ENCODE results near the gene PUS10.

PUS10 gene

DNA sequence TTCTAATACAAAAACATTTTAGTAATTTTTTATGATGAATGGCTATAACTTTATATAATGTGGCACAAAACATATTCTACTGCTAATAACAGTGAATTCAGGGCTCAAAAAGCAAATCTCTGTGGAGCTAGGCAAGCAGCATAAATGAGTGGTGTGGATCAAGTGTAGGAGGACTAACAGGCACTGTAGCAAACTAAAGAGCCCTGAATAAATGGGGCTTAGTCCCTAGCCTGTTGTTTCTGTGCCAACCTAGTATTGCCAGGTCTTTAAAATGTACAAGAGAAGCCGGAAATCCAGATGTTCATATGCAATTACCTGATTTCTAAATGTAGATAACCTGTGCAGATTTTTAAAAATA is 118.2 kb downstream of the PUS10 start:
- Histone ChIP-seq H3K4me3 (ENCODE audit: low read depth, low read length) (no peak overlapping the region), H3K9me3 (ENCODE audit: control insufficient read depth, insufficient read depth, low read depth, low read length) (no peaks in the 10 kb centered on the region), H3K36me3 (ENCODE audit: control insufficient read depth in 2 of 2, insufficient read depth in 1 of 2, low read length in 2 of 2) (peaks cover 50 to 60% of the 10 kb centered on the region in 2 experiments), H3K27ac (ENCODE audit: extremely low read depth, low read depth, low read length) (no peak overlapping the region), H3K4me1 (ENCODE audit: control insufficient read depth, insufficient read depth, low read length) (no peaks in the 10 kb centered on the region)
- TF ChIP-seq, protein P1, sequence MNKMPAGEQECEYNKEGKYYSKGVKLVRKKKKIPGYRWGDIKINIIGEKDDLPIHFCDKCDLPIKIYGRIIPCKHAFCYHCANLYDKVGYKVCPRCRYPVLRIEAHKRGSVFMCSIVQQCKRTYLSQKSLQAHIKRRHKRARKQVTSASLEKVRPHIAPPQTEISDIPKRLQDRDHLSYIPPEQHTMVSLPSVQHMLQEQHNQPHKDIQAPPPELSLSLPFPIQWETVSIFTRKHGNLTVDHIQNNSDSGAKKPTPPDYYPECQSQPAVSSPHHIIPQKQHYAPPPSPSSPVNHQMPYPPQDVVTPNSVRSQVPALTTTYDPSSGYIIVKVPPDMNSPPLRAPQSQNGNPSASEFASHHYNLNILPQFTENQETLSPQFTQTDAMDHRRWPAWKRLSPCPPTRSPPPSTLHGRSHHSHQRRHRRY (tag by site-specific recombination; IDR thresholded peaks at IDR 0.05): no peak
- TF ChIP-seq ZNF792 (tag by site-specific recombination; IDR thresholded peaks at IDR 0.05) (no peak), ZNF560 (tag by site-specific recombination; IDR thresholded peaks at IDR 0.05; ENCODE audit: borderline replicate concordance) (no peak), WT1 (tag by site-specific recombination; IDR thresholded peaks at IDR 0.05) (no peak), HOXA7 (CRISPR knock-in tag; IDR thresholded peaks at IDR 0.05; ENCODE audit: borderline replicate concordance) (no peak), KLF8 (tag by site-specific recombination; IDR thresholded peaks at IDR 0.05) (no peak), ZNF426 (tag by site-specific recombination; IDR thresholded peaks at IDR 0.05) (no peak), ZNF571 (tag by site-specific recombination; IDR thresholded peaks at IDR 0.05) (no peak), ZNF211 (tag by site-specific recombination; IDR thresholded peaks at IDR 0.05; ENCODE audit: low read depth) (no peak), ZNF629 (tag by site-specific recombination; IDR thresholded peaks at IDR 0.05) (no peak), ZNF114 (tag by site-specific recombination; IDR thresholded peaks at IDR 0.05) (no peak)
- TF ChIP-seq, protein P2, sequence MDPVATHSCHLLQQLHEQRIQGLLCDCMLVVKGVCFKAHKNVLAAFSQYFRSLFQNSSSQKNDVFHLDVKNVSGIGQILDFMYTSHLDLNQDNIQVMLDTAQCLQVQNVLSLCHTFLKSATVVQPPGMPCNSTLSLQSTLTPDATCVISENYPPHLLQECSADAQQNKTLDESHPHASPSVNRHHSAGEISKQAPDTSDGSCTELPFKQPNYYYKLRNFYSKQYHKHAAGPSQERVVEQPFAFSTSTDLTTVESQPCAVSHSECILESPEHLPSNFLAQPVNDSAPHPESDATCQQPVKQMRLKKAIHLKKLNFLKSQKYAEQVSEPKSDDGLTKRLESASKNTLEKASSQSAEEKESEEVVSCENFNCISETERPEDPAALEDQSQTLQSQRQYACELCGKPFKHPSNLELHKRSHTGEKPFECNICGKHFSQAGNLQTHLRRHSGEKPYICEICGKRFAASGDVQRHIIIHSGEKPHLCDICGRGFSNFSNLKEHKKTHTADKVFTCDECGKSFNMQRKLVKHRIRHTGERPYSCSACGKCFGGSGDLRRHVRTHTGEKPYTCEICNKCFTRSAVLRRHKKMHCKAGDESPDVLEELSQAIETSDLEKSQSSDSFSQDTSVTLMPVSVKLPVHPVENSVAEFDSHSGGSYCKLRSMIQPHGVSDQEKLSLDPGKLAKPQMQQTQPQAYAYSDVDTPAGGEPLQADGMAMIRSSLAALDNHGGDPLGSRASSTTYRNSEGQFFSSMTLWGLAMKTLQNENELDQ (tag by site-specific recombination; IDR thresholded peaks at IDR 0.05; ENCODE audit: low read depth): no peak
- TF ChIP-seq, protein P3, sequence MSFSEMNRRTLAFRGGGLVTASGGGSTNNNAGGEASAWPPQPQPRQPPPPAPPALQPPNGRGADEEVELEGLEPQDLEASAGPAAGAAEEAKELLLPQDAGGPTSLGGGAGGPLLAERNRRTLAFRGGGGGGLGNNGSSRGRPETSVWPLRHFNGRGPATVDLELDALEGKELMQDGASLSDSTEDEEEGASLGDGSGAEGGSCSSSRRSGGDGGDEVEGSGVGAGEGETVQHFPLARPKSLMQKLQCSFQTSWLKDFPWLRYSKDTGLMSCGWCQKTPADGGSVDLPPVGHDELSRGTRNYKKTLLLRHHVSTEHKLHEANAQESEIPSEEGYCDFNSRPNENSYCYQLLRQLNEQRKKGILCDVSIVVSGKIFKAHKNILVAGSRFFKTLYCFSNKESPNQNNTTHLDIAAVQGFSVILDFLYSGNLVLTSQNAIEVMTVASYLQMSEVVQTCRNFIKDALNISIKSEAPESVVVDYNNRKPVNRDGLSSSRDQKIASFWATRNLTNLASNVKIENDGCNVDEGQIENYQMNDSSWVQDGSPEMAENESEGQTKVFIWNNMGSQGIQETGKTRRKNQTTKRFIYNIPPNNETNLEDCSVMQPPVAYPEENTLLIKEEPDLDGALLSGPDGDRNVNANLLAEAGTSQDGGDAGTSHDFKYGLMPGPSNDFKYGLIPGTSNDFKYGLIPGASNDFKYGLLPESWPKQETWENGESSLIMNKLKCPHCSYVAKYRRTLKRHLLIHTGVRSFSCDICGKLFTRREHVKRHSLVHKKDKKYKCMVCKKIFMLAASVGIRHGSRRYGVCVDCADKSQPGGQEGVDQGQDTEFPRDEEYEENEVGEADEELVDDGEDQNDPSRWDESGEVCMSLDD (tag by site-specific recombination; IDR thresholded peaks at IDR 0.05): no peak
- ChIA-PET CTCF (interaction anchor here (0.6 kb wide), 1 partner anchor 80 kb away, joined by 3 read pairs; no protein-coding TSS in a partner anchor), POLR2A (no interaction called here)

DNA sequence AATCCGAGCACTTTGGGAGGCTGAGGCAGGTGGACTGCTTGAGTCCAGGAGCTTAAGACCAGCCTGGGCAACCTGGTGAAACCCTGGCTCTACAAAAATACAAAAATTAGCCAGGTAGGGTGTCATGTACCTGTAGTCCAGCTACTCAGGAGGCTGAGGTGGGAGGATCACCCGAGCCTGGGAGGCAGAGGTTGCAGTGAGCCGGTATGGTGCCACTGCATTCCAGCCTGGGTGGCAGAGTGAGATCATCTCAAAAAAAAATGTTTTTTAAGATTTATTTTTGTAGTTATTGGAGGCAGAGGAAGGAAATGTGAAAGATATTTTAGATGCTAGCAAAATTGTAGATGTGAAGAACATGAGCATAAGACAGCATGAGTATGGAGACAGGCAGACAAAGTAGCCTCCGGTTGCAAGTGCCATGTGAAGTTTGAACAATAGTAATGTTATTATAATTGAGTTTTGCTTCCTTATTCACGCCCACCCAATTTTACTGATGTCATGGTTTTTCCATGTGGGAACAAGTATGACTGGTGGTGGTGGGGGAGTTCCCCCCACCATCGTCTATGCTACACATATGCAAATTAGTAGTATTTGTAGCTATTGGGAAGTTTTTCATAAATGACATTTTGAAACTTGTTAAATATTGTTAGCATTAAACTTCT is 118.7 kb downstream of the PUS10 start:
- Histone ChIP-seq H3K27ac (ENCODE audit: extremely low read depth, low read depth, low read length) (no peak overlapping the region), H3K9me3 (ENCODE audit: control insufficient read depth, insufficient read depth, low read depth, low read length) (no peaks in the 10 kb centered on the region), H3K36me3 (ENCODE audit: control insufficient read depth in 2 of 2, insufficient read depth in 1 of 2, low read length in 2 of 2) (peaks cover 50 to 58% of the 10 kb centered on the region in 2 experiments), H3K4me1 (ENCODE audit: control insufficient read depth, insufficient read depth, low read length) (no peaks in the 10 kb centered on the region), H3K4me3 (ENCODE audit: low read depth, low read length) (no peak overlapping the region)
- ChIA-PET POLR2A (no interaction called here), CTCF (interaction anchor here (0.6 kb wide), 1 partner anchor 81 kb away, joined by 3 read pairs; no protein-coding TSS in a partner anchor)
- no peak for TF ChIP-seq IKZF3 (tag by site-specific recombination; IDR thresholded peaks at IDR 0.05)
- TF ChIP-seq ZNF830 (tag by site-specific recombination; IDR thresholded peaks at IDR 0.05; ENCODE audit: low read depth): no peak
- TF ChIP-seq, protein P3 (tag by site-specific recombination; IDR thresholded peaks at IDR 0.05): no peak
- no peak for TF ChIP-seq PRDM1 (tag by site-specific recombination; IDR thresholded peaks at IDR 0.05)
- TF ChIP-seq ZBTB48 (tag by site-specific recombination; IDR thresholded peaks at IDR 0.05): no peak
- TF ChIP-seq ZNF10 (tag by site-specific recombination; IDR thresholded peaks at IDR 0.05): no peak
- TF ChIP-seq, protein P4, sequence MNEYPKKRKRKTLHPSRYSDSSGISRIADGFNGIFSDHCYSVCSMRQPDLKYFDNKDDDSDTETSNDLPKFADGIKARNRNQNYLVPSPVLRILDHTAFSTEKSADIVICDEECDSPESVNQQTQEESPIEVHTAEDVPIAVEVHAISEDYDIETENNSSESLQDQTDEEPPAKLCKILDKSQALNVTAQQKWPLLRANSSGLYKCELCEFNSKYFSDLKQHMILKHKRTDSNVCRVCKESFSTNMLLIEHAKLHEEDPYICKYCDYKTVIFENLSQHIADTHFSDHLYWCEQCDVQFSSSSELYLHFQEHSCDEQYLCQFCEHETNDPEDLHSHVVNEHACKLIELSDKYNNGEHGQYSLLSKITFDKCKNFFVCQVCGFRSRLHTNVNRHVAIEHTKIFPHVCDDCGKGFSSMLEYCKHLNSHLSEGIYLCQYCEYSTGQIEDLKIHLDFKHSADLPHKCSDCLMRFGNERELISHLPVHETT (tag by site-specific recombination; IDR thresholded peaks at IDR 0.05): no peak
- no peak for TF ChIP-seq ZEB2 (tag by site-specific recombination; IDR thresholded peaks at IDR 0.05)
- no peak for TF ChIP-seq ZFHX2 (tag by site-specific recombination; conservative IDR thresholded peaks at IDR 0.05)
- TF ChIP-seq, protein P5, sequence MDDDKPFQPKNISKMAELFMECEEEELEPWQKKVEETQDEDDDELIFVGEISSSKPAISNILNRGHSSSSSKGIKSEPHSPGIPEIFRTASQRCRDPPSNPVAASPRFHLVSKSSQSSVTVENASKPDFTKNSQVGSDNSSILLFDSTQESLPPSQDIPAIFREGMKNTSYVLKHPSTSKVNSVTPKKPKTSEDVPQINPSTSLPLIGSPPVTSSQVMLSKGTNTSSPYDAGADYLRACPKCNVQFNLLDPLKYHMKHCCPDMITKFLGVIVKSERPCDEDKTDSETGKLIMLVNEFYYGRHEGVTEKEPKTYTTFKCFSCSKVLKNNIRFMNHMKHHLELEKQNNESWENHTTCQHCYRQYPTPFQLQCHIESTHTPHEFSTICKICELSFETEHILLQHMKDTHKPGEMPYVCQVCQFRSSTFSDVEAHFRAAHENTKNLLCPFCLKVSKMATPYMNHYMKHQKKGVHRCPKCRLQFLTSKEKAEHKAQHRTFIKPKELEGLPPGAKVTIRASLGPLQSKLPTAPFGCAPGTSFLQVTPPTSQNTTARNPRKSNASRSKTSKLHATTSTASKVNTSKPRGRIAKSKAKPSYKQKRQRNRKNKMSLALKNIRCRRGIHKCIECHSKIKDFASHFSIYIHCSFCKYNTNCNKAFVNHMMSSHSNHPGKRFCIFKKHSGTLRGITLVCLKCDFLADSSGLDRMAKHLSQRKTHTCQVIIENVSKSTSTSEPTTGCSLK (tag by site-specific recombination; IDR thresholded peaks at IDR 0.05): no peak
- no peak for TF ChIP-seq ZNF792 (tag by site-specific recombination; IDR thresholded peaks at IDR 0.05)
- TF ChIP-seq ZNF426 (tag by site-specific recombination; IDR thresholded peaks at IDR 0.05): no peak
